Right renal cortex interstitium (tissue), 3 donors: Measurements from ENCODE around the gene PVALEF. TPM values are rescaled to one million over a fixed set of nuclear protein-coding genes. Genes with fewer than 3 reads are reported as not detected.
A peak's percentile ranks its signal among the peaks of the same experiment; 100 is the strongest.

Experiments
- DNase-seq, 3 donors: peaks; one replicate each; pipeline ENCODE4 v3.0.0-alpha.2; 2013; ENCODE audit warnings: low read depth in 3 of 3, low spot score in 2 of 3
- polyA plus RNA-seq, 3 donors: library from polyadenylated mRNA; unstranded; fragments of 120-200 nt; gene quantifications; one replicate each; pipeline ENCODE4 v1.2.1, GENCODE V29; 2013; ENCODE audit not compliant: insufficient read length in 3 of 3

Gene PVALEF
- polyA plus RNA-seq, result under 1 TPM; 0.10 to 0.50 (median 0.10) TPM

- no peak for DNase-seq
These were observed at the start of gene PVALEF for GRCh38 chr17:81165246-81166032. TSS of gene PVALEF (plus strand) at chr17:81165507. CDS start at chr17:81181227, 15,720 bp downstream.

GRCh38 chr17:81115749-81116464 lies 49.4 kb upstream of the PVALEF start:
- no peak for DNase-seq

GRCh38 chr17:81116704-81117103 lies 48.6 kb upstream of the PVALEF start:
- DNase-seq, result no peak

GRCh38 chr17:81117672-81118198 lies 47.6 kb upstream of the PVALEF start:
- no peak for DNase-seq

GRCh38 chr17:81118308-81119221 lies 46.7 kb upstream of the PVALEF start:
- DNase-seq, result no peak

GRCh38 chr17:81119223-81120148 lies 45.8 kb upstream of the PVALEF start:
- DNase-seq, result peak; percentile 40 to 61 (median 58)

GRCh38 chr17:81120149-81120484 lies 45.2 kb upstream of the PVALEF start:
- no peak for DNase-seq

GRCh38 chr17:81120695-81121621 lies 44.3 kb upstream of the PVALEF start:
- no peak for DNase-seq

- DNase-seq, result no peak
These were observed 43.2 kb upstream of the PVALEF start for GRCh38 chr17:81121841-81122733.

- no peak for DNase-seq
These were observed 42.0 kb upstream of the PVALEF start for GRCh38 chr17:81123052-81124048.

- DNase-seq, result no peak
These were observed 40.9 kb upstream of the PVALEF start for GRCh38 chr17:81124377-81124776.

- no peak for DNase-seq
These were observed 39.7 kb upstream of the PVALEF start for GRCh38 chr17:81125573-81126081.

- DNase-seq, result no peak
These were observed 38.8 kb upstream of the PVALEF start for GRCh38 chr17:81126281-81127132.

GRCh38 chr17:81127133-81127455 lies 38.2 kb upstream of the PVALEF start:
- no peak for DNase-seq

GRCh38 chr17:81127526-81128177 lies 37.7 kb upstream of the PVALEF start:
- DNase-seq, result no peak
